GM18520 (cell line): Measurements from ENCODE around the gene ZNF839.

Experiments
- ATAC-seq: cut with Tn5 transposase; IDR thresholded peaks from one replicate; pipeline ENCODE4 v1.9.1; 2021; ENCODE audit not compliant: unreplicated experiment

Gene ZNF839

GRCh38 chr14:102374264-102374663 is 54.7 kb downstream of the ZNF839 start:
- ATAC-seq = no peak

GRCh38 chr14:102375119-102375518 is 55.6 kb downstream of the ZNF839 start:
- ATAC-seq = no peak

DNA sequence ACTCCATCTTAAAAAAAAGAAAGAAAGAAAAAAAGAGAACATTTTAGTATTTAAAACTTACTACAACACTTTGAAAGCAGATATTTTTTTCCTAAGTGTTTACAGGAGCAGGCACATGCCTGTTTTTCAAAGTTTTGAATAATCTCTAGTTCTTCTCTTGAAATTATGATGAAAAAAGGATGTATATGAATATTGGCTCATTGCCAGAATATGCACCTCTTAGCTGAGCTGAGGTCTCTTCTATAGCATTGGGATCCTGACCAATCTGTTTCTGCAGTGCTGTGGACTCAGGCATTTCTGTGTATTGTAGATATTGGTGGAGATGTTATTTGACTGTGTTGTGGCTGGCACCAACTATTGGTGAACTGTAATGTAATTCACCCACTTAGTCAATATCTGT is 58.1 kb downstream of the ZNF839 start:
- no peak for ATAC-seq

- ATAC-seq = no peak
Measured at GRCh38 chr14:102378830-102379229, 59.3 kb downstream of the ZNF839 start.

GRCh38 chr14:102387086-102387485 is 67.5 kb downstream of the ZNF839 start:
- no peak for ATAC-seq

DNA sequence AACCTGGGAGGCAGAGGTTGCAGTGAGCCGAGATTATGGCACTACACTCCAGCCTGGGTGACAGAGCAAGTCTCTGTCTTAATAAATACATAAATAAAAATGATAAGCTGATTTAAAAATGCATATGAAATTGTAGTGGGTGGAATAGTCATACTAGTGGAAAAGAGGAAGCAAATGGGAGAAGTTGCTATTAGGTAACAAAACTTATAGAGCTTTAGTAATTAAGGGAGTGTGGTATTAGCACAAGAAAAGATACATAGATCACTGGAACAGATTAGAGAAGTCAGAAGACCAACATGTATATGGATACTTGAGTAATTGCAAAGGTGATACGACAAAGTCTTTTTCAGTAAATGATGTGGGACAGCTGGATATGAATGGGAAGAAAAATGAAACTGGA is 69.7 kb downstream of the ZNF839 start:
- no peak for ATAC-seq

DNA sequence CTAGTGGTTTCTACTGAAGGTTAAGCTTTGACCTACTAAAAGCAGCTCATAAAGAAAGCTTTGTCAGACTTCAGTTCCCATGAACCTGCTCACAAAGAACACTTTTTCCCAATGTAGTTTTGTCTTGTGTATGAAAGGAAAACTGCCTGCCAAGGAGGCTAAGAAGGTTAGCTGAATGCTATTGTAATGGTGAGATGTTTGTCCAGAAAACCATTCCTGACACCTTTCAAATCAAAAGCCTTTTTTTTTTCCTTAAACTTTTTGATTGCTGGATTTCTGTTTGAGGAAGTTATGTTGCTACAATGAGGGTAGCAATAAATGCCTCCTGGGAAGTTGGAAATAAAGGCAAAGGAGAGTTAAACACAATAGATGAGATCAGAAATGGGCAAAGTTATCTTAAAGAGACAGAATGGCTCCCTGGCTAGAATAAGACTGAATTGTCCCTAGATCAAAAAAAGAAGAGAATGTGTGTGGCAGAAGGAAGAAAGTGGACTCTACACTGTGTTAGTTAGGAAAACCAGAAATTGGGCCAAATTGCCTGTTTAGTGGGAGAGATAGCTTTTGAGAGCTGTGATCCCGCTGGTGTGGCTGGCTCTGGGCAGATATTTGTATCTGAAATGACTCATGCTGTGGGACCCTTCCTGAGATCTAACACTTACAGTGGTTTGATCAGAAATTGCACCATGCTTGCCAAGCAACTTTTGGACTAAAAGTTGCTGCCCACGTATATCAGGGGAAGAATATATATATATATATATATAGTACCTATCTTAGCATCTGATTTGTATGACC is 70.7 kb downstream of the ZNF839 start:
- no peak for ATAC-seq
